GM23248 (cell line): ENCODE data around the gene ACTL9. TPM values are rescaled to one million over a fixed set of nuclear protein-coding genes. Genes with fewer than 3 reads are reported as not detected.
"Not testable (repeated sequence)": the region's sequence is repeated elsewhere in the genome, so short reads cannot be mapped to it uniquely, and the experiment has no call there.

Experiments
- DNase-seq: peaks from one replicate; pipeline ENCODE4 v3.0.0-alpha.2; 2015
- H2AFZ ChIP-seq: fragments of 200-600 bp; sonication (generic); 2 replicates; pipeline ENCODE4 v1.6.1; 2016; ENCODE audit warnings: antibody characterized with exemption
- H3F3A ChIP-seq: fragments of 200-600 bp; sonication (generic); 2 replicates; pipeline ENCODE4 v1.6.1; 2016; ENCODE audit warnings: mild to moderate bottlenecking, antibody characterized with exemption, mixed run types; ENCODE audit not compliant: insufficient read depth
- H3K27ac ChIP-seq: fragments of 200-600 bp; sonication (generic); 2 replicates; pipeline ENCODE4 v1.5.1; 2016; ENCODE audit warnings: mild to moderate bottlenecking
- H3K27me3 ChIP-seq: fragments of 200-600 bp; sonication (generic); replicated peaks from 2 replicates; pipeline ENCODE4 v1.6.1; 2016; ENCODE audit warnings: mild to moderate bottlenecking; ENCODE audit not compliant: insufficient read depth
- H3K36me3 ChIP-seq: fragments of 200-600 bp; sonication (generic); 2 replicates; pipeline ENCODE4 v1.6.1; 2016; ENCODE audit warnings: low read depth, mild to moderate bottlenecking
- H3K4me1 ChIP-seq: fragments of 200-600 bp; sonication (generic); 2 replicates; pipeline ENCODE4 v1.6.1; 2016; ENCODE audit warnings: mild to moderate bottlenecking; ENCODE audit not compliant: insufficient read depth
- H3K4me2 ChIP-seq: fragments of 200-600 bp; sonication (generic); one replicate; pipeline ENCODE4 v1.6.1; 2016; ENCODE audit warnings: mild to moderate bottlenecking; ENCODE audit not compliant: unreplicated experiment
- H3K4me3 ChIP-seq: fragments of 200-600 bp; sonication (generic); 2 replicates; pipeline ENCODE4 v1.5.1; 2016; ENCODE audit warnings: mild to moderate bottlenecking
- H3K79me2 ChIP-seq: fragments of 200-600 bp; sonication (generic); 2 replicates; pipeline ENCODE4 v1.6.1; 2016; ENCODE audit warnings: mild to moderate bottlenecking; ENCODE audit not compliant: insufficient read depth
- H3K9ac ChIP-seq: fragments of 200-600 bp; sonication (generic); 2 replicates; pipeline ENCODE4 v1.6.1; 2016; ENCODE audit warnings: mild to moderate bottlenecking
- H3K9me2 ChIP-seq: fragments of 200-600 bp; sonication (generic); 2 replicates; pipeline ENCODE4 v1.6.1; 2016; ENCODE audit warnings: mixed run types, mild to moderate bottlenecking, moderate library complexity; ENCODE audit not compliant: insufficient read depth
- H3K9me3 ChIP-seq: fragments of 200-600 bp; sonication (generic); one replicate; pipeline ENCODE4 v1.6.1; 2017; ENCODE audit warnings: low read depth
- H4K20me1 ChIP-seq: fragments of 200-600 bp; sonication (generic); 2 replicates; pipeline ENCODE4 v1.6.0; 2016; ENCODE audit not compliant: insufficient read depth
- EZH2 ChIP-seq: fragments of 200-600 bp; sonication (generic); IDR thresholded peaks from 2 replicates; pipeline ENCODE4 v1.6.1; 2018; ENCODE audit warnings: antibody characterized with exemption, mild to moderate bottlenecking; ENCODE audit not compliant: insufficient read depth, poor library complexity, severe bottlenecking
- EZH2phosphoT487 ChIP-seq: fragments of 200-600 bp; sonication (generic); IDR thresholded peaks from 2 replicates; pipeline ENCODE4 v1.6.1; 2018; ENCODE audit warnings: antibody characterized with exemption, moderate library complexity, mild to moderate bottlenecking, low read depth; ENCODE audit not compliant: insufficient read depth
- WGBS, 2 experiments: methylation state at CpG; one replicate each; pipeline ENCODE4 v1.1.6; 2015 to 2017; ENCODE audit warnings: low lambda C conversion rate in 2 of 2, low coverage in 1 of 2; ENCODE audit errors: missing lambda C conversion rate in 2 of 2; 5-methylcytosine and 5-hydroxymethylcytosine counted together
- in situ Hi-C: fragments of 300-500 bp; cut with MboI; formaldehyde crosslinking; loops from 2 replicates; pipeline ENCODE4 v1.15.0; 2020
- polyA plus RNA-seq: library from polyadenylated mRNA; unstranded; fragments of >200 nt; fragmentation: Nextera tagmentation; extraction: Ambion mirVana; gene quantifications from 2 replicates; pipeline ENCODE4 v1.2.1, GENCODE V29; 2016
- total RNA-seq: library from RNA; depleted of rRNA; stranded (reverse); fragments of >200 nt; shearing (Covaris generic); gene quantifications from 2 replicates; pipeline ENCODE4 v1.2.3, GENCODE V29; 2014

The ACTL9 gene
- total and polyA plus RNA-seq, 2 experiments from 2014 or later: not detected

GRCh38 chr19:8724276-8724675 lies 25.7 kb upstream of the ACTL9 start:
- H2AFZ ChIP-seq: no peak overlapping the region
- H3K27me3 ChIP-seq: no peaks in the 10 kb centered on the region
- in situ Hi-C loops: no loop called here
- no peaks in the 10 kb centered on the region for H3K36me3 ChIP-seq
- 3 to 18% methylated on average over 3 of the region's 3 CpGs for WGBS, 2 experiments
- no peaks in the 10 kb centered on the region for H3K9me3 ChIP-seq
- no peaks in the 10 kb centered on the region for H3K79me2 ChIP-seq
- H3K4me3 ChIP-seq: no peak overlapping the region
- H3K9ac ChIP-seq: no peak overlapping the region
- DNase-seq: no peak
- no peaks in the 10 kb centered on the region for H3K4me1 ChIP-seq
- H4K20me1 ChIP-seq: no peaks in the 10 kb centered on the region
- no peaks in the 10 kb centered on the region for H3F3A ChIP-seq
- no peaks in the 10 kb centered on the region for H3K9me2 ChIP-seq
- H3K4me2 ChIP-seq: no peak overlapping the region
- no peak for TF ChIP-seq EZH2phosphoT487
- no peak for TF ChIP-seq EZH2
- no peak overlapping the region for H3K27ac ChIP-seq

GRCh38 chr19:8722032-8722431 lies 23.4 kb upstream of the ACTL9 start:
- no peak for DNase-seq
- no peak overlapping the region for H3K4me3 ChIP-seq
- H3K9me3 ChIP-seq: no peaks in the 10 kb centered on the region
- 4 to 8% methylated on average over 2 of the region's 2 CpGs for WGBS, 2 experiments
- no peak overlapping the region for H3K4me2 ChIP-seq
- H3K79me2 ChIP-seq: no peaks in the 10 kb centered on the region
- TF ChIP-seq EZH2phosphoT487 (no peak), EZH2 (no peak)
- no peak overlapping the region for H3K27ac ChIP-seq
- H3K9me2 ChIP-seq: no peaks in the 10 kb centered on the region
- no peaks in the 10 kb centered on the region for H3F3A ChIP-seq
- H3K4me1 ChIP-seq: no peaks in the 10 kb centered on the region
- H4K20me1 ChIP-seq: no peaks in the 10 kb centered on the region
- H3K36me3 ChIP-seq: no peaks in the 10 kb centered on the region
- in situ Hi-C loops: no loop called here
- H2AFZ ChIP-seq: no peak overlapping the region
- H3K9ac ChIP-seq: no peak overlapping the region
- H3K27me3 ChIP-seq: no peaks in the 10 kb centered on the region

- Histone ChIP-seq H3K4me3 (no peak within 1 kb of the TSS), H3K4me2 (no peak within 1 kb of the TSS), H3F3A (no peaks in the 10 kb centered on the region), H3K9me2 (no peaks in the 10 kb centered on the region), H2AFZ (no peak within 1 kb of the TSS), H3K27ac (no peak within 1 kb of the TSS), H3K27me3 (no peaks in the 10 kb centered on the region), H3K36me3 (no peaks in the 10 kb centered on the region), H3K9ac (no peak within 1 kb of the TSS), H3K4me1 (no peaks in the 10 kb centered on the region), H3K9me3 (no peaks in the 10 kb centered on the region), H3K79me2 (no peaks in the 10 kb centered on the region), H4K20me1 (no peaks in the 10 kb centered on the region)
- 39 to 53% methylated on average over 1 of the region's 1 CpG for WGBS, 2 experiments
- in situ Hi-C loops: no loop called here
- no peak for TF ChIP-seq EZH2phosphoT487
- no peak for TF ChIP-seq EZH2
- DNase-seq: no peak
Measured at GRCh38 chr19:8721334-8721733, 22.7 kb upstream of the ACTL9 start, which contains the start of gene OR2Z1. TSS of gene OR2Z1 (plus strand) at chr19:8721634. CDS start at chr19:8731029, 9,395 bp downstream.

DNA sequence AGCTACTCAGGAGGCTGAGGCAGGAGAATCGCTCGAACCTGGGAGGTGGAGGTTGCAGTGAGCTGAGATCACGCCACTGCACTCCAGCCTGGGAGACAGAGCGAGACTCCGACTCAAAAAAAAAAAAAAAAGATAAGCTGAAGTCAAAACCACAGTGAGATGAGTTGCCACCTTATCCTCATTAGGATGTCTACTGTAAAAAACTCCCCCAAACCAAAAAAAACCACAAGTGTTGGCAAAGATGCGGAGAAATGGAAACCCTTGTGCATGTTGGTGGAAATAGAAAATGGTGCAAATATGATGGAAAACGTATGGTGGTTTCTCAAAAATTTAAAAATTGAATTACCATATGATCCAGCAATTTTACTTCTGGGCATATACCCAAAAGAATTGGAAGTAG lies 11.7 kb upstream of the ACTL9 start:
- H3K4me1 ChIP-seq, H3K4me3 ChIP-seq, H3F3A ChIP-seq, H3K79me2 ChIP-seq, H3K9me2 ChIP-seq, H4K20me1 ChIP-seq, H3K27ac ChIP-seq, H2AFZ ChIP-seq, H3K36me3 ChIP-seq, H3K4me2 ChIP-seq, H3K9ac ChIP-seq, DNase-seq, H3K27me3 ChIP-seq, in situ Hi-C loops, H3K9me3 ChIP-seq: not testable (repeated sequence)
- WGBS, 2 experiments: 39 to 44% methylated on average over 7 of the region's 7 CpGs

DNA sequence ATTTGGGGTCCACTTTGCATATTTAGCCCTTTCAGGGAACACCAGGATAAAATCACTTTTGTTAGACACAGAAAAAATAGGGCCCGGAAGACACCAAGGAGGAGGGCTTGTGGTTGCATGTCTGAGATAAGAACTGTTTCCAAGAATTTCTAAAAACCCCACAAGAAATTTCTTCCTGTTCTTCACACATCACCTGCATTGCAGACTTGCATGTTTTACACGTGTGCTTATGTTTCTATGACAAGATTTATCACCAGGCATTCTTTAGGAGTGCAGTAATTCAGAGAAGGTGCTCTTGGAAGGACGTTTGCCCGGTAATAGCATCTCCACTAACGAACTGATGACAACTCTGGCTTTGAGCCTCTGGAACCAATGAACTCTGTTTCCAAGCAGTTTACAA lies 7.1 kb upstream of the ACTL9 start:
- Histone ChIP-seq H3K4me3 (no peak overlapping the region), H2AFZ (no peak overlapping the region), H3K4me1 (no peaks in the 10 kb centered on the region), H3K4me2 (no peak overlapping the region), H3K9ac (no peak overlapping the region), H3K27ac (no peak overlapping the region), H3K9me2 (no peaks in the 10 kb centered on the region), H3K27me3 (no peaks in the 10 kb centered on the region), H3K9me3 (no peaks in the 10 kb centered on the region), H3K36me3 (no peaks in the 10 kb centered on the region), H3K79me2 (no peaks in the 10 kb centered on the region), H4K20me1 (no peaks in the 10 kb centered on the region), H3F3A (no peaks in the 10 kb centered on the region)
- WGBS, 2 experiments: 11 to 14% methylated on average over 5 of the region's 5 CpGs
- no peak for DNase-seq
- in situ Hi-C loops: no loop called here
- TF ChIP-seq EZH2phosphoT487: no peak
- no peak for TF ChIP-seq EZH2

- in situ Hi-C loops, H3K79me2 ChIP-seq, DNase-seq, H3K9me2 ChIP-seq, H3K4me3 ChIP-seq, H3K27me3 ChIP-seq, H3F3A ChIP-seq, H4K20me1 ChIP-seq, H3K27ac ChIP-seq, H3K9me3 ChIP-seq, H2AFZ ChIP-seq, H3K9ac ChIP-seq, H3K4me2 ChIP-seq, H3K36me3 ChIP-seq, H3K4me1 ChIP-seq: not testable (repeated sequence)
- WGBS, 2 experiments: 37 to 53% methylated on average over 3 of the region's 3 CpGs
Measured at GRCh38 chr19:8705304-8705703, 6.7 kb upstream of the ACTL9 start.
